Measurements from ENCODE around the gene UFSP2.

- TF ChIP-seq CTCF (optimal IDR thresholded peaks at IDR 0.05 in 1 of 3, IDR thresholded peaks at IDR 0.05 in 1 of 3, conservative IDR thresholded peaks at IDR 0.05 in 1 of 3; ENCODE audit: extremely low read depth in 1 of 3, insufficient read depth in 2 of 3, low read length in 3 of 3) (no peak), EZH2 (IDR thresholded peaks at IDR 0.05; ENCODE audit: low read length) (no peak)
Measured at GRCh38 chr4:185379326-185380295, 46.2 kb downstream of the UFSP2 start.

Measured in keratinocyte (primary cell).